ENCODE measurements around the gene RABGEF1.
"Not testable (repeated sequence)": the region's sequence is repeated elsewhere in the genome, so short reads cannot be mapped to it uniquely, and the experiment has no call there.

Gene RABGEF1

GRCh38 chr7:66841898-66842297 lies 101.4 kb downstream of the RABGEF1 start:
- TF ChIP-seq EZH2phosphoT487 (IDR thresholded peaks at IDR 0.05; ENCODE audit: low read depth) (no peak), CTCF (IDR thresholded peaks at IDR 0.05; ENCODE audit: low read depth, low read length) (no peak)
- no peak overlapping the region for H3K27ac ChIP-seq (ENCODE audit: low read length)
- no peak overlapping the region for H3K4me2 ChIP-seq (ENCODE audit: low read length)
- H3K4me1 ChIP-seq (ENCODE audit: low read length), result peaks cover 27% of the 10 kb centered on the region
- no peaks in the 10 kb centered on the region for H3K27me3 ChIP-seq (ENCODE audit: low read depth, low read length)
- H3K4me3 ChIP-seq (ENCODE audit: low read length), result no peak overlapping the region
- no peaks in the 10 kb centered on the region for H3K9me3 ChIP-seq (ENCODE audit: insufficient read depth, low read length)
- H3K36me3 ChIP-seq (replicated peaks; ENCODE audit: low read depth, low read length), result no peaks in the 10 kb centered on the region
- peaks cover 27% of the 10 kb centered on the region for H3K79me2 ChIP-seq (ENCODE audit: low read length)
- H4K20me1 ChIP-seq (ENCODE audit: insufficient read depth, low read length), result no peaks in the 10 kb centered on the region
- H3K9ac ChIP-seq (ENCODE audit: low read length), result no peak overlapping the region
- no peak overlapping the region for H2AFZ ChIP-seq (ENCODE audit: low read depth, low read length)

- Histone ChIP-seq H3K4me3 (ENCODE audit: low read length) (peak overlapping the region; percentile 88), H3K9ac (ENCODE audit: low read length) (peak overlapping the region; percentile 77; the same call in 1 of the 2 replicates), H3K4me1 (ENCODE audit: low read length) (peaks cover 40% of the 10 kb centered on the region), H3K79me2 (ENCODE audit: low read length) (peaks cover 27% of the 10 kb centered on the region), H3K4me2 (ENCODE audit: low read length) (peak overlapping the region; percentile 59)
- H3K27me3 ChIP-seq (ENCODE audit: low read depth, low read length); H3K27ac ChIP-seq (ENCODE audit: low read length); H2AFZ ChIP-seq (ENCODE audit: low read depth, low read length); H4K20me1 ChIP-seq (ENCODE audit: insufficient read depth, low read length); H3K36me3 ChIP-seq (replicated peaks; ENCODE audit: low read depth, low read length); H3K9me3 ChIP-seq (ENCODE audit: insufficient read depth, low read length): not testable (repeated sequence)
These were observed 103.0 kb downstream of the RABGEF1 start for GRCh38 chr7:66843492-66843891.

GRCh38 chr7:66844552-66845378 lies 104.2 kb downstream of the RABGEF1 start:
- peaks cover 5% of the 10 kb centered on the region for H3K36me3 ChIP-seq (replicated peaks; ENCODE audit: low read depth, low read length)
- no peaks in the 10 kb centered on the region for H3K27me3 ChIP-seq (ENCODE audit: low read depth, low read length)
- no peaks in the 10 kb centered on the region for H4K20me1 ChIP-seq (ENCODE audit: insufficient read depth, low read length)
- H3K79me2 ChIP-seq (ENCODE audit: low read length), result peaks cover 35% of the 10 kb centered on the region
- H3K4me2 ChIP-seq (ENCODE audit: low read length), result peak overlapping the region; percentile 83
- H3K9me3 ChIP-seq (ENCODE audit: insufficient read depth, low read length), result no peaks in the 10 kb centered on the region
- TF ChIP-seq EZH2phosphoT487 (IDR thresholded peaks at IDR 0.05; ENCODE audit: low read depth), result no peak
- no peak for TF ChIP-seq CTCF (IDR thresholded peaks at IDR 0.05; ENCODE audit: low read depth, low read length)
- no peak overlapping the region for H2AFZ ChIP-seq (ENCODE audit: low read depth, low read length)
- H3K4me1 ChIP-seq (ENCODE audit: low read length), result peaks cover 50% of the 10 kb centered on the region
- peak overlapping the region; percentile 88 for H3K4me3 ChIP-seq (ENCODE audit: low read length)
- peak overlapping the region; percentile 96 for H3K9ac ChIP-seq (ENCODE audit: low read length)
- H3K27ac ChIP-seq (ENCODE audit: low read length), result peak overlapping the region; percentile 96

GRCh38 chr7:66845379-66846095 lies 105.0 kb downstream of the RABGEF1 start:
- Histone ChIP-seq H3K4me2 (ENCODE audit: low read length) (peak overlapping the region; percentile 83), H3K9me3 (ENCODE audit: insufficient read depth, low read length) (no peaks in the 10 kb centered on the region), H3K27ac (ENCODE audit: low read length) (peak overlapping the region; percentile 96), H3K9ac (ENCODE audit: low read length) (peak overlapping the region; percentile 96), H2AFZ (ENCODE audit: low read depth, low read length) (no peak overlapping the region), H3K4me1 (ENCODE audit: low read length) (peaks cover 50% of the 10 kb centered on the region), H3K4me3 (ENCODE audit: low read length) (peak overlapping the region; percentile 88), H3K36me3 (replicated peaks; ENCODE audit: low read depth, low read length) (peaks cover 5% of the 10 kb centered on the region), H4K20me1 (ENCODE audit: insufficient read depth, low read length) (no peaks in the 10 kb centered on the region), H3K27me3 (ENCODE audit: low read depth, low read length) (no peaks in the 10 kb centered on the region), H3K79me2 (ENCODE audit: low read length) (peaks cover 41% of the 10 kb centered on the region)
- TF ChIP-seq EZH2phosphoT487 (IDR thresholded peaks at IDR 0.05; ENCODE audit: low read depth), result no peak
- no peak for TF ChIP-seq CTCF (IDR thresholded peaks at IDR 0.05; ENCODE audit: low read depth, low read length)

GRCh38 chr7:66846096-66846445 lies 105.5 kb downstream of the RABGEF1 start:
- Histone ChIP-seq H3K4me1 (ENCODE audit: low read length) (peaks cover 50% of the 10 kb centered on the region), H3K9ac (ENCODE audit: low read length) (peak overlapping the region; percentile 10; the same call in 1 of the 2 replicates), H3K79me2 (ENCODE audit: low read length) (peaks cover 42% of the 10 kb centered on the region), H3K4me3 (ENCODE audit: low read length) (peak overlapping the region; percentile 88), H3K27ac (ENCODE audit: low read length) (peak overlapping the region; percentile 96), H3K4me2 (ENCODE audit: low read length) (peak overlapping the region; percentile 83)
- not testable (repeated sequence) for H2AFZ ChIP-seq (ENCODE audit: low read depth, low read length); H4K20me1 ChIP-seq (ENCODE audit: insufficient read depth, low read length); H3K36me3 ChIP-seq (replicated peaks; ENCODE audit: low read depth, low read length); H3K9me3 ChIP-seq (ENCODE audit: insufficient read depth, low read length); H3K27me3 ChIP-seq (ENCODE audit: low read depth, low read length)

GRCh38 chr7:66847523-66847855 lies 107.0 kb downstream of the RABGEF1 start:
- peaks cover 50% of the 10 kb centered on the region for H3K4me1 ChIP-seq (ENCODE audit: low read length)
- H3K9me3 ChIP-seq (ENCODE audit: insufficient read depth, low read length); H4K20me1 ChIP-seq (ENCODE audit: insufficient read depth, low read length); H2AFZ ChIP-seq (ENCODE audit: low read depth, low read length); H3K36me3 ChIP-seq (replicated peaks; ENCODE audit: low read depth, low read length); H3K27me3 ChIP-seq (ENCODE audit: low read depth, low read length): not testable (repeated sequence)
- H3K27ac ChIP-seq (ENCODE audit: low read length), result peak overlapping the region; percentile 96
- H3K9ac ChIP-seq (ENCODE audit: low read length), result peak overlapping the region; percentile 73
- H3K4me3 ChIP-seq (ENCODE audit: low read length), result peak overlapping the region; percentile 66
- peak overlapping the region; percentile 77 for H3K4me2 ChIP-seq (ENCODE audit: low read length)
- H3K79me2 ChIP-seq (ENCODE audit: low read length), result peaks cover 44% of the 10 kb centered on the region
